Measurements from ENCODE around the gene FLNB.
"Not testable (repeated sequence)": the region's sequence is repeated elsewhere in the genome, so short reads cannot be mapped to it uniquely, and the experiment has no call there.

FLNB gene

DNA sequence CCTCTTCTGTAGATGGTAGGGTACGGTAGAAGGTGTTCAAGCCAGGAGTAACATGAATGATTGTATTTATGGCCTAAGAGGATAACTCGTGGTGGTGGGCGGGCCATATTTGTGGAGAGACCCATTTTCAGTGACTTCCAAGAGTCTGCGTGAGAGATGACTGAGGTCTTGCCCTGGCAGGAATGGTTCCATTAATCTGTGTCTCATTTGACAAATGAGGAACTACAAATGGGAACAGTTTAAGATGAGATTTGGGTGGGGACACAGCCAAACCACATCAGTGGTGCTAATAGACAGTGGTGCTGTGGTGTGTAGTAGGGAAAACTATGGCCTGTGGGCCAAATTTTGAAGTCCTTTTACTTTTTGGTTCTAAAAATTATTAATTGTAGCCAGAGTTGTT lies 47.1 kb downstream of the FLNB start:
- no peak for DNase-seq

DNA sequence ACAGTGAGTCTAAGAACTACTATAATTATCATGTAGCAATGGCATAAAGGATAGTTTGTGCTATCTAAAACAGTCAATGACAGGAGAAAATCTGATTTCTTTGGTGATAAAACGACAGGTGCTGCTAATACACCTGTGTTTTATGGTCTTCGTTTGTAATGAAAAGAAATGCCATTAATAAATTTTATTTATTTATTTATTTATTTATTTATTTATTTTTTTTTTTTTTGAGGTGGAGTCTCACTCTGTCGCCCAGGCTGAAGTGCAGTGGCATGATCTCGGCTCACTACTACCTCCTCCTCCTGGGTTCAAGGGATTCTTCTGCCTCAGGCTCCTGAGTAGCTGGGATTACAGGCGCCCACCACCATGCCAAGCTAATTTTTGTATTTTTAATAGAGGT lies 47.7 kb downstream of the FLNB start:
- DNase-seq, result not testable (repeated sequence)

DNA sequence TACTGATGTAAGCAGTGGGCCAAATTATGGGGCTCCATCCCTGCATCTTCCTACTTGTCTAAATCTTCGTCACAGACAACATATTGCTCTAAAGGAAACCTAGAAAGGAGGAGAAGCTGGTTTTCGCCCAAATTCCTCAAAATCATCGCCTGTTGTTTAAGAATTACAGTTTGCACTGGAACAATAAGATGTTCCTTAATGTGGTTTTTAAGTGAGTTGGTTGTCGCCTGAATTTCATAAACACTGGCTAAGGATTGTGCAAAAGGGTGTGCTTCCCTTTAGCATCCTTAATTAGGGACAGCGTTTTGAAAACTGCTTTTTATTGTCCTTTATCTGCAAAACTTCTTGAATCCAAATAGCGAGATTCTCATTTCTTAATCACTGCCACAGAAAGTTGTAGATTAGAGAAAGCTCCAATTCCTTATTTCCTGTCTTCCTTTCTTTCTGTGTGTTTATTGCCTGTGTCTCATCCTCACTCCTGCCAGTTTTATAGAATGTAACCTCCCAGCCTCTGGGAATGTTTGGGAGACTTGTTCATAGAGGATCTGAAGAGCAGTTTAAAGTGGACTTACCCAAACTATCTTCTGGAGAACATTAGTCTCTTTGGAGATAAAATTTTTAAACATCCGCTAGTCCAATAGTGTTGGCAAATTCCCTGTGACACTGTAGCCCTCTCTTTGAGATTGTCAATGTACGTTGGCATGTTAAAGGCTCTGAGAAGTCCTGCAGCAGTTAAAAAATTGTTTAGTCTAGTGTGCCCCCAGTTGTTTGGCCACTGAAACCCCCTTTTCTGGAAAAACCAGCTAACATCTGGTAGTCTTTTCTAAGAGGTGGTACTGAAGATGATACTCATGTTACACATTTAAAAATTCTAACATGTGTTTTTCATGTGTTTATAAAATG lies 50.4 kb downstream of the FLNB start:
- DNase-seq, result no peak

DNA sequence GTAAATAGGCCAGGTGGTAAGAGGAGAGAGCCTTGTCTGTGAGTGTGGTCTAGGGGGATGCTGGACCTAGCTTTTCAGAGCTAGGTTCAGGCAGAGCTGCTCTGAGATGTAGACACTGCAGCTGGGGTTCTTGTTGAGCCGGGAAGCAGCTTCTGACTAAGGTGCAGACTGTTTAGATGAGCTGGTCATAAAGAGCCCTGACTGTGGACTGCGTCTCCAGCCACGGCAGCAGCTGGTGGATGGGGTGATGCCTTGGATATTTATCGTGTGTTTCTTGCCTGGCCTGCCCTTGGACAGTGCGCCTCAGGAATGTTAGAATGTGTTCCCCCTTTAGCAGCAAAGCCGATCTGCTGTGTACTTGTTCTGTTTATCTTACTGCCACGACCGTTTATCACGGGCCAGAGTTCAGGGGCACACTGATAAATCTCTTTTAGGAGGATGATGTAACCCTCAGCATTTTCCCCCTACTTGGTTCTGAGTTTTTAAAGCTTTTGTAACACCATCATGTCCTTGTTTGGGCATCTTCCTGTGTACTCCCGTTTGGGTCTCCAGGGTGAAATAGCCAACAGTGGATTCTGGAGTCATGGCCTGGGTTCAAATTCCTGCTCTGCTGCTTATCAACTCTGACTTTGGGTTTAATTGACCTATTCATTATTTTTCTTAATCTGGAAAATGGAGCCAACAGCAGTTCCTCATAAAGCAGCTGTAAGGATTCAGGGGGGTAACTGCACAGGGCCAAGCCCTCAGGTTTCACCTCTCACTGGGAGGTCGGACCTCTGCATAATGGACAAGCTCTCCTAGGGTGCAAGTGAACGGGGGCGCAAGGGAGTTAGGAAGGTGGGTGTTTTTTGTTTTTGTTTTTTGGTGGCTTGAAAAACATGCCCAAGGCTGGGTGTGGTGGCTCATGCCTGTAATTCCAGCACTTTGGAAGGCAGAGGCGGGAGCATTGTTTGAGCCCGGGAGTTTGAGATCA lies 51.4 kb downstream of the FLNB start:
- DNase-seq, result no peak

DNA sequence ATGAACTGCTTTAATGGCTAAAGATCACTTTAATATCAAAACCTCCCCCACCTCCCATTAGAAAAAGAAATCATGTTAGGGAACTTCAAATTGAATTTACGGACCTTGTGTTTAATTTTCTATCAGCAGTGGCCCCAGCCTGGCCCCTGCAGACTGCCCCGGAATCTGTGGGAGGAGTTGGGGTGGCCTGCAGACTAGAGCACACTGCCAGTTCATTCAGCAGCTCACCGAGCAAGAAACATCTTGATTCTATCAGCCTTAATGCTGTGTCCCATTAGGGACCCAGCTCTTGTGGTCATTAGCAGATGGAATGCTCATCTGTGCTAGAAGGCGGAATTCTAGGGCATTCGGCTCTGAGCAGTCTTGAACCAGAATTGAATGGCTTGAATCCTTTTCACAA lies 54.2 kb downstream of the FLNB start:
- DNase-seq, result no peak

DNA sequence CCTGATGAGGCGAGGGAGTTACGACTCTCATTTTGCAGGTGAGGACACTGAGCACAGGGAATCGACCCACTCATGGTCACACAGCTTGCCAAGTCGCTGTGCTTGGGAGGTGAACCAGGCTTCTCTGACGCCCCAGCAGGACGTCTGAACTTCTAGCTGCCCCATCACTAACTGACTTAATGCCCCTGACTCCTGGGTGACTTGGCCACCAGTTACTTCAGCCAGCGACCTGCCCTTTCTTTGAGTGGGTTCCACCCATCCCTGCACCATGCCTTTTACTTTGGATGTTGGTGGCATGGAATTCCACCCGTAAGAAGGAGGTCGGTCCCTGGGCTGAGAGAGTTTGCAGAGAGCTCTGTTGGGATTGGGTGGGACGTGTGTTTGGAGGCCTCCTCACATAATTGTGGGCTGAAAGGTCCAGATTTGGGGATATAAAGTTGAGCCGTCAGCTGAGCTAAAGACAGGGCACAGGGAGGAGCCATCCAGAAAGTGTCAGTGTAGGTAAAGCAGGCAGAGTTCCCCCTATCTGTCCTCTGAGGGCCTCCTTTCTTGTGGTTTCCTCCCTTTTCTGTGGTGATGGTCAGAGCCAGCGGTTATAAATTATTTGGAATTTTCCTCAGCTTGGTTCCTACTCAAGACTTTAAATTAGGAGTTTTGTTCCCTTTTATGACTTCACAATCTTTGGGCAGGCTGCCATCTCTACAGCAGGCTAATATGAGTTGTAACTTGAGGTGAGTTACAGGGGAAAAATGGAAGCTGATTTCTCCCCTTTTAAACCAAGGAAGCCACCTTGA lies 55.0 kb downstream of the FLNB start:
- no peak for DNase-seq

DNA sequence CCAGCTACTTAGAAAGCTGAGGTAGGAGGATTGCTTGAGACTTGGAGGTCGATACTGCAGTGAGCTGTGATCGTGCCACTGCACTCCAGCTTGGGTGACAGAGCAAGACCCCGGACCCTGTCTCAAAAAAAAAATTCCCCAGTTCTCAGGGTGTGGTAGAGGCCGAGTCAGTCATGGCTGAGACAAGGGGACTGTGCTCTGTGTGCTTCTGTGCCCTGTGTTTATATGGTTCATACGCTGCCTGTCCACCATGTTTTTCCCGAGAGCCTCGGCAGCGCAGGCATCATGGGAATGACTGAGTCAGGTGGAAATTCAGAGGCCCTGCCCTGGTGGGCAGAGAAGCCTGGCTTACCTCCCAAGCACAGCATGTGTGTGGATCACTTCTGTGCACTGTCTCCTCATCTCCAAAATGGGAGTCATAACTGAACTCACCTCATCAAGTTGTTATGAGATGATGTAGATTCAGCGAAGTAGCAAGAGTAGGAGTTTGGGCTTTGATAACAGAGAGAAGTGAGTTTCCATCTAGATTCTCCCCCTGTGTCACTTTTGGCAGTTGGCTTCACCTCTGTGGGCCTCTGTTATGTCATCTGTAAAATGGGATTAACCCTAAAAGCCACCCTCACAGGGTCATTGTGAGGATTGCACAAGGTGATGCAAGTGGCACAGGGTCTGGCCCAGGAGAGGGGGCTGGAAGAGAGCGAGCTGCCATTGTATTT lies 56.9 kb downstream of the FLNB start:
- DNase-seq, result no peak

DNA sequence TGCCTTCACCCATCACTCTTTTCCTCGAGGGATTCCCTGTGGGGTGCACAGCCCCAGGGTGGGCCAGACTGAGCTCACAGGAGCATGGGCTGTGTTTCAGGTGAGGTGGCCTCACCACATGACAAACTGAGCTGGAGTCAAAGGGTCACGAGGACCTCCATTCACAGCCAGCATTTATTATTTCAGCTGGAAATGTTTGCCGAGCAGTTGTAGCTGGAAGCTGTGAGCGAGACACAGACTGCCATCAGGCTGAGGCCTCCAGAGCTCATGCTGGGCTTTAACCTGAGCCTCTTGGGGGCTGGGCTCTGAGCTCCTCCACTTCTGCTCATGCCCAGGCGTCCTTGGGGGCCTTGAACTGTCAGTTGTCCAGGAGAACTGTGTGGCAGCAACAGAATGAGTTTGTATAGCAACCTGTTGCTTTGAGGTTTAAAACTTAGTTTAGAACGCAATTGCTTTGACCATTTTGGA lies 57.5 kb downstream of the FLNB start:
- no peak for DNase-seq

DNA sequence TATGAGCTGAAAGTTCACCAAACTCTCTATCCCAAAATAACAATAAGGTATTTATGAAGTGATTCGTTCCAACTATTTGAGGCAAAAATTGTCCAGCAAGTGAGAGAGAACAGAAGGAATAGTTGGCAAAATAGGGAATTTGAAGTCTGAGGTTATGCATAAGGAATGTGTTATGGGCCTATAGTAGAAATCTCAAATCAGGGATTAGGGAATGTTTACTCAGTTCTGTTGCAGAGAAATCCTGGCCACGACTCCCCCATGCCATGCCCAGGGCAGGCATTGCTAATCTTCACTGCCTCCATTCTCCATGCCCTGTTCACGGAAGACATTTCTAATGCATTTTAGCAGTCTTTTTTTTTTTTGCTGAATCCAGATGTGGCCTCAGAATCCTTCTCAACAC lies 58.6 kb downstream of the FLNB start:
- DNase-seq, result no peak

DNA sequence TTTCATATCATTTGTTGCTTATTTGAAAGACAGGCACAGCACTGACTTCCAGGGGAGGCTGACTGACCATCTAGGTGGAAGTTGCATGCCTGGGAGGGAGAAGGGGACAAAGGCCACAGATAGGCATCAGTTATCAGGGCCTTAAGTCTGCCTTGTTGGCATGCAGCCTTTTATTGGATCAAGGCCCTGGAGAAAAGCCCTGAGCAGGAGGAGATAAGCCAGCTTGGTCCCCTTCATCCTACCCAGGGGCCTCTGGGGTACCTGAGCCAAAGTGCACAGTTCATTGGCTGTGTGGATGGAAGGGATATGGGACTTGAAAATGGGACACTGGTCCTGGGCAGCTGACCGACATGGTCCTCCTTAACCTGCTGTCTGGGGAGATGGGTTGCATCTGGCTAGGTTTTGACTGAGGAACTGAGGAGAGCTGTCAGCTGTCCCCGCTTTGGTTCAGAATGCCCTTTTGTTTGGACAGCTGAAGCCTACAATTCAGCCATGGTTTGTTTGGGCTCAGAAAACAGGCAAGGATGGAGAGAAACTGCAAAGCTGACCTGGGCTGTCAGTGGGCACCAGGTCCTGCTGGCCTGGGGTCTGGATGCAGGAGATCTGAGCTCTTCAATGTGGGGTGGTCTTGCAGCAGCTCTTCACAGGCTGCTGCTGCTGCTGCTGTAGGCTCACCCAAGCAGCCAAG lies 60.0 kb downstream of the FLNB start:
- DNase-seq, result no peak

DNA sequence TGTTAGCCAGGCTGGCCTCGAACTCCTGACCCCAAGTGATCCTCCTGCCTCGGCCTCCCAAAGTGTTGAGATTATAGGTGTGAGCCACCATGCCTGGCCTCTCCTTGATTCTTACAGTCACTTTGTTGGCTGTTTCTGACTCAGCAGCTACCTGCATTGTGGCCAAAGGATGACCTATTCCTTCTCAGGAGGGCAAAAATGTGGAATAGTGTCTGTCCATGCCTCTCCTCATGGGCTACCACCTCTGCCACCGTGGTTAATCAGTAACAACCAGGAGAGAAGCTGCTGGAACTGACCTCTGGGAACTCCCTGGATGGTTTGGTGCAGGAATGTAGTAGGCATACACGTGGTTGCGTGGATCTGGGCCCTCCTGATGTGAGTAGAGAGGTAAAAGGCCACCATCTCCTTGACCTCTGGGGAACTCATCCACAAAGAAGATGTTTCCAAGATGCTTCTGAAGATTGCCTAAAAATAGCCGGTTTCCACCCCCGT lies 63.3 kb downstream of the FLNB start:
- DNase-seq, result no peak

DNA sequence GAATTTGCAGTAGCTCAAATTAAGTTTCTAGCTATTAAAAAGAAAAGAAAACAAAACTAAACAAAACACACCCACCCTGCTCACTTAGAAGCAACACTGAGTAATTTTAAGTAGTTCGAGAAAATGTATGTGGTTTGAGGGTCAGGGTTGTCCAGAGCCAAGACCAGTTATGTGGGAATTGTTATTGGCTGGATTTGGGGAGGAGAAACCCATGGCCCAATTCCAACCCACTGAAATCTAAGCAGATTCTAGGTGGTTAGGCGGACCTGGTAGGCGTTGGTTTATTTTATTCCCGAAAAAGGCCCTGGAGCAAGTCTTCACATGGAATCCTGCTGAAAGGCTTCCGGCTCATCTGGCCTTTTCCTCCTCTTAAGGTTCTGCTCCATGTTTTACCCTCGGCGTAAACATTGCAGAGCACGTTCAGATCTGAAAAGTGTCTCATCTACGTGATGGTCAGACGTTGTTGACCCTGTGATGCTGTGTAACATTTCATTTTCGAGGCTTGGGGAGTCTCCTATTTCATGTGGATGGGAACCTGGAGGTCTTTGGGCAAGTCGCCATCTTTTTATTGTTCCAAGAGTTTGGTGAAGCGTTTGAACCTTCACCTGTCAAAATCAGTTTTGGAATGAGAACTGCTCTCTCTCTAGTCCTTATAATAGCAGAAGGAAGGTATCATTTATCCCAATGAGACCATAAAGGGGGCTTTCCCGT lies 64.0 kb downstream of the FLNB start:
- no peak for DNase-seq

DNA sequence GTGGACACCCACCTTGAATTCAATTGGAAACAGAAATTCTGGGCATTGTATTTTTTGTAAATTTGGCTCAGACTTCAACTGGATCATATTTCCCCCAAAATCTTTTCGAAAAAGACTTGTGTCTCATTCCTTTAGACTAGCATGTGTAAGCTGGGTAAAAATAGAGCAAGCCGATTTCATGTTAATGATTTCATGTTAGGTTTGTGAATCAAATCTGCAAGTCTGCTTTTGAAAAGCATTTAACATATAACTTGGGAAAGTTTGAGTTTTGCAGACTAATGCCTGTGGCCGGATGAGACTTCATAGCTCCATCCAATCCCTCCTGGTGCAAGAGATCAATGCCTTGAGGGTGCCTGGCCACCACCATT lies 64.5 kb downstream of the FLNB start:
- DNase-seq, result no peak

DNA sequence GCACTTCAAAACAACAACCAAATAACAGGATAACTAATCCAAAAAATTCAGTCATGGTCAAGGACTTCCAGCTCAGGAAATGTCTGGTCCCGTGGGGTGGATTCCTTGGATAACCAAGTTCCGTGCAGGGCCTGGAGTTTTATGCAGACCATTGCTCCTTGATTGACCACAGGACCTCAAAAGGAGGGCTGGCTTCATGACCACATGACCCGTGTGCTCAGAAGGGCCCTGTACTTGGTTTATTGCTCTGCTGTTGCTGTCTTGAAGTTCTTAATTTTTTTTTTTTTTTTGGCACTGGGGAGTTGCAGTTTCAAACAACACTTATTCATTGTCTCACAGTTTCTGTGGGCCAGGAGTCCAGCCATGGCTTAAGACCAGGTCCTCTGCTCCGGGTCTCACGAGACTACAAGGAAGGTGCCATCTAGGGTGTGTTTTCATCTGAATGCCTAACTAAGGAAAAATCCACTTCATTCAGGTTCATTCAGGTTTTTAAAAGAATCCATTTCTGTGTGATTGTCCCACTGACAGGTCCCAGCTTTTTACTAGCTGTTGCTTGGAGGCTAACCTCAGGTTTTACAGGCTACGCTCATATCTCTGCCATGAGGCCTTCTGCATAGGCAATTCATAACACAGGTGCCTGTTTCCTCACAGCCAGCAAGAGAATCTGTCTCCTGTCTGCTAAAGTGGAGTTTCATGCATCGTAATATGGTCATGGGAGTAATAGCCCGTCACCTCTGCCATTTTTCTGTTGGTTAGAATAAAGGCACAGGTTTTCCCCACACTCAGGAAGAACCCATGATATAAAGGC lies 65.3 kb downstream of the FLNB start:
- no peak for DNase-seq

DNA sequence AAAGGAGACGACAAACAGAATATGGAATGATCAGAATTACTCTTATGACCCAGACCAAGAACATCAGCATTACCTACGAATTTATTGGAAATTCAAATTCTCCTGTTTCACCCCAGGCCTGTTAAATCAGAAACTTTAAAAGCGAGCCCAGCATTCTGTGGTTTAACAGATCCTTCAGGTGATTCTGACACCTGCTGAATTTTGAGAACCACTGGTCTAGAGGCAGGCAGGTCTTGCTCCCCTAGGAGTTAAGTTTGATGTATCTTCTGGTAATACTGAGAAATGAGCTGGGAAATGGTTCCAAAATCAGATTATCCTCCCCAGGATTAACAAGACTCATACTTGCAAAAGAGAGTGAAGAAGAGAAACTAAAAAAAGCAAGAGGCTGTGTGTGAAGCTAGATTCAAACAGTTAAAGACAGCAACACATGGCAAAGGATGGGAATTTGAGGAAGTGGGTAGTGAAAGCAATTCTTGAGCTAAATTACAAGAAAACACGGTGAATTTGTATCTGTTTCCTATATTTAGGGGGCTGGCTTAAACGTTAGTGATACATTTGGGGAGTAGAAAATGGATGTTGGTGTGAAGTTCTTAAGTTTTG lies 66.0 kb downstream of the FLNB start:
- no peak for DNase-seq

DNA sequence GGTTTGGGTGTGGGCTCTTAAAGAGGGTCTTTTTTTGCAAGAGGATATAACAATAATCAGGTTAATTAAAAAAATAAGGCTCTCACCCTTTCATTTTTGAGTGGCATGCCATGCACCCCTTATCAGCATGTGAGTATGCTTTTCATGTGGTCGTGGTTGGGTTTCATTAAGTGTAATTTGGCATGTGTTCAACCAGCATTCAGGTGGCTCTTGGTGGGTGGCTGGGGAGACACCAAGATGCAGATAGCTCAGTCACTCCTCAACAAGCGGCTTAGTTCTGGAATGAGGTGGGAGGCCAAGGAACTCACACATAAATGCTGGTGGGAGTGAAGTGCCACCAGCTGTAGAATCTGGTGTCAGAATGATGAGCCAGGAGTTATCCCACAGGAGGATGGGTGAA lies 66.8 kb downstream of the FLNB start:
- DNase-seq, result no peak

DNA sequence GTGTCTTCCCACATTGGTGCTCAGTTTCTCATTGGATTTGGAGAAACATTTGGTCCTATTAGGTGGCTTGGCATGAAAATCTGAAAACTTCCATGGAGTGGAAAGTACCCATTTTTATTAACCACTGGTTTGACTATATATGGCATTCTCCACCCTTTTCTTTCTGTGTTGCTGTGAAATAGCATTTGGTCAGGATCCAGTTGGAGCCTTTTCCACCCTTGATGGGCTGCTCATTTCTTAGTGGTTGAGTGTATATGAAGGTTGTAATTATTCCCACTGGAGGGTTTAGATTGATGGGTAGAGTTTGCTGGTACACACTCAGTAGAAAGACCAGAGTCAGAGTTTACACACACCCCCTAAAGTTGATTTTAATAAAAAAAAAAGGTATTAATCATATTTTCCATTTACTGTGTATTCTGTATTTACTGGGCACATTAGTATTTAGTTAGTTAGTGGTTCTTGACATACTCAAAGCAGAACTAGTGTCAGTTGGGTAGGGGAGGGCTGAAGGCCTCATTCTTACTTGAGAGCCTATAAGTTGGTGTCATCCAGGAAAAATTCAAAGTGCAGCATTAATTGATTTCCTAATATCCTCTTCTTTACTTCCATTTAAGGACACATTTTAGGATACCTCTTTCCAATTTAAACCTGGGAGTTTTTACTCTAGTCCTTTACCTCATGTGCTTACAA lies 69.5 kb downstream of the FLNB start:
- DNase-seq, result no peak

DNA sequence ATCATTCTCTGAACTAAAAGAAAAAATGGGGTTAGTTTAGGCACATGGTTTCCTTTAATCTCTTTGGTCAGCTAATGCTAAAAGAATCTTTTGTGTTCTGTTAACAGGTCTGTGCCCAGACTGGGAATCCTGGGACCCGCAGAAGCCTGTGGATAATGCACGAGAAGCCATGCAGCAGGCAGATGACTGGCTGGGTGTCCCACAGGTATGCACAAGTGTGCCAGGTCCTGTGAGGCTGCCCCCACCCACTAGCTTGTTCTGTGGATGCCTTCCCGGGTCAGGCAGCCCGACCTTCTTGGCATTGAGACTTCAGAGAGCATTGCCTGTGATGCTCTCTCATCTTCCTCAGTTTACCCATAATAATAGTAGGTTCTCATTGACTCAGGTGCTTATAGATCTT lies 70.4 kb downstream of the FLNB start:
- no peak for DNase-seq

DNA sequence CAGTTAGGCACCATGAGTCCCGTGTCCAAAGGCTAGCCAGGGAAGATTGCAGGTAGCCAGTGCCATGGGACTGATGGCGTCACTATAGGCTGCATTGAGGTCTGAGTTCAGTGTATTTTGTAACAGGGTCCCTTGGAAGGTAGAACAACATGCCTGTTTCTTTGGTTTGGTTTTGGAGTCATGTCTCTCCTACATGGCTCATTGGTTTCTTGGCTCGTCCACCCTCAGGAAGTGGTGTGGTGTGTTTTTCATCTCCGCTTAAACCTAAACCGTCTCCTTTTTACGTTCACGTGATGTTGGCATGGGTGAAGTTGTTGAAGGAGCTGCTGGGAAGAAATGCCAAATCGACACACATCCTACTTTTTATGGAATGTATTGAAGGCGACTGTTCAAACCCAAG lies 71.6 kb downstream of the FLNB start:
- no peak for DNase-seq
